Aorta (tissue), 5 donors: ENCODE results near the gene ERBB4. TPM values are rescaled to one million over a fixed set of nuclear protein-coding genes. Genes with fewer than 3 reads are reported as not detected.

Experiments
- ATAC-seq: fragments of 200-7000 bp; cut with Tn5 transposase; one replicate; pipeline ENCODE4 v1.9.1; 2022; ENCODE audit warnings: moderate library complexity; ENCODE audit not compliant: low FRiP score
- DNase-seq, 2 donors: peaks; one replicate each; pipeline ENCODE4 v3.0.0-alpha.2; 2020
- H3K27ac ChIP-seq, 2 donors: one replicate each; pipeline ENCODE4 v1.5.1; 2013; ENCODE audit warnings: low read length in 2 of 2, mild to moderate bottlenecking in 2 of 2, moderate library complexity in 2 of 2, control low read depth in 1 of 2, inconsistent platforms in 1 of 2, low read depth in 1 of 2
- H3K27me3 ChIP-seq, 2 donors: one replicate each; pipeline ENCODE4 v1.6.1; 2013; ENCODE audit warnings: control low read depth in 1 of 2, low read length in 1 of 2, mild to moderate bottlenecking in 1 of 2, moderate library complexity in 1 of 2; ENCODE audit not compliant: insufficient read depth in 2 of 2, control insufficient read depth in 1 of 2
- H3K36me3 ChIP-seq, 2 donors: one replicate each; pipeline ENCODE4 v1.6.1; 2013; ENCODE audit warnings: control low read depth in 1 of 2, low read length in 1 of 2, mild to moderate bottlenecking in 1 of 2; ENCODE audit not compliant: insufficient read depth in 2 of 2, control insufficient read depth in 1 of 2
- H3K4me1 ChIP-seq, 2 donors: one replicate each; pipeline ENCODE4 v1.6.1; 2013; ENCODE audit warnings: low read length in 2 of 2, control low read depth in 1 of 2, mild to moderate bottlenecking in 1 of 2, moderate library complexity in 1 of 2; ENCODE audit not compliant: insufficient read depth in 2 of 2, control insufficient read depth in 1 of 2
- H3K4me3 ChIP-seq, 2 donors: one replicate each; pipeline ENCODE4 v1.5.1; 2013; ENCODE audit warnings: low read length in 2 of 2, control low read depth in 1 of 2, mild to moderate bottlenecking in 1 of 2
- H3K9me3 ChIP-seq: one replicate; pipeline ENCODE4 v1.6.1; 2013; ENCODE audit warnings: mild to moderate bottlenecking, low read length; ENCODE audit not compliant: control insufficient read depth
- WGBS, 2 donors: extraction: QIAGEN DNeasy Blood & Tissue Kit; methylation state at CpG; one replicate each; pipeline ENCODE4 v1.1.7; 2013; 5-methylcytosine and 5-hydroxymethylcytosine counted together
- intact Hi-C, 2 donors: fragments of 100-400 bp; cut with DNase I; formaldehyde crosslinking; loops; one replicate each; pipeline versions ENCODE4 v1.14.2 to v1.15.0; 2022
- microRNA-seq, 2 donors: library from miRNA; unstranded; fragments of <30 nt; microRNA quantifications; one replicate each; pipeline ENCODE4 v1.2.0, GENCODE V29; 2020
- polyA plus RNA-seq, 2 donors: library from polyadenylated mRNA; stranded (reverse); fragments of 200-250 nt; gene quantifications; one replicate each; pipeline ENCODE4 v1.2.3, GENCODE V29; 2013
- total RNA-seq, 2 donors: library from RNA; stranded (reverse); fragmentation: NEBNext Ultra II Directional; extraction: Animal tissue kit (Norgen Biotek cat#: 25700); gene quantifications; one replicate each; pipeline ENCODE4 v1.2.1, GENCODE V29; 2021
- donor health status: healthy with polysubstance abuse.
- donor health status: Bipolar disorder and iron deficiency.
- donor health status: DM: no; HTN: no; CAD: no.
- donor health status: DM: no; HTN: no; CAD: no.
- donor health status: DM: yes; HTN: yes; CAD: no.

Gene ERBB4
- total and polyA plus RNA-seq, 4 donors: 1.3 to 42.0 (median 15.0) TPM

GRCh38 chr2:211344289-211344688, 1194.3 kb downstream of the ERBB4 start:
- ATAC-seq (no peak), DNase-seq (no peak)
- Histone ChIP-seq H3K4me1 (no peaks in the 10 kb centered on the region), H3K27me3 (no peaks in the 10 kb centered on the region), H3K9me3 (no peaks in the 10 kb centered on the region), H3K36me3 (no peaks in the 10 kb centered on the region), H3K27ac (no peak overlapping the region), H3K4me3 (no peak overlapping the region)
- intact Hi-C loops: no loop called here

DNA sequence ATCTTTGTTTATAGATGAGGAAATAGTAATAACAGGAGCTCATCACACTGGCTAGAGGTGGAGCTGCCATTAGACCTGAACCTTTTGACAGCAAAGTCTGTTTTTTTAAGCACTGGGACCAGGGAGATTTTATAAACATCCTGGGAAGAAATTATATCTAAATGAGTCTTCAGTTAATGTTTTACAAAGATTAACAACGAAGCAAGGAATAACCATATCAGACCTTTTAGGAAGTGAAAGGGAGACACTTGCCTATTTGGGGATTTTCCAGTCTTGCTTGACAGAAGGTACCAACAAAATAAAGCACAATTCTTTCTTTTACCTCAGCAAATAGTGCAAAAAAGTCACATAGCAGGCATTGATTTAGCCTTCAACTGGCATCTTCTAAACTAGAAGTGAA, 1205.2 kb downstream of the ERBB4 start:
- no peak for DNase-seq
- 4 to 10% methylated on average over 1 of the region's 1 CpG for whole genome bisulfite sequencing, 2 donors
- no peaks in the 10 kb centered on the region for H3K27me3 ChIP-seq
- no peak for ATAC-seq
- H3K9me3 ChIP-seq: no peaks in the 10 kb centered on the region
- intact Hi-C loops: no loop called here
- H3K27ac ChIP-seq: no peak overlapping the region
- H3K4me1 ChIP-seq: no peaks in the 10 kb centered on the region
- H3K4me3 ChIP-seq: no peak overlapping the region
- no peaks in the 10 kb centered on the region for H3K36me3 ChIP-seq

DNA sequence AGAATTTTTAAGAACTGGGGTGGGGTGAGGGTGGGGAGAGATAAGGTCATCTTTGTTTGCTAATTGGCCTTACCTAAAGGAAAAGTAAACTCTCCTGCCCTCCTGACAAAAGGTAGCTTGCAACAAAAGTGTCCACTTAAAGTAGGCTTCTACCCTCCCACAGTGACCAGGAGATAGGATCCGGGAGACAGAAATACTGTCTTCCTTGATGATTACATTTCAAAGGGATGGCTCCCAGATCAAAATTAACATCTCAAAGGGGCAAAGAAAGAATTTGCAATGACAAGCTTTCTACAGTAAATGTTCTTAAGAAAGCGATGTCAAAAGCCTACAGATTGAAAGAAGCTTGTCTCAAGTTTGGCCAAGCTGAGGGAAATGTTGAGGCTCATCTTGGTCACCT, 1206.9 kb downstream of the ERBB4 start:
- WGBS, 2 donors: 48 to 57% methylated on average over 2 of the region's 2 CpGs
- no peak for ATAC-seq
- intact Hi-C loops: no loop called here

DNA sequence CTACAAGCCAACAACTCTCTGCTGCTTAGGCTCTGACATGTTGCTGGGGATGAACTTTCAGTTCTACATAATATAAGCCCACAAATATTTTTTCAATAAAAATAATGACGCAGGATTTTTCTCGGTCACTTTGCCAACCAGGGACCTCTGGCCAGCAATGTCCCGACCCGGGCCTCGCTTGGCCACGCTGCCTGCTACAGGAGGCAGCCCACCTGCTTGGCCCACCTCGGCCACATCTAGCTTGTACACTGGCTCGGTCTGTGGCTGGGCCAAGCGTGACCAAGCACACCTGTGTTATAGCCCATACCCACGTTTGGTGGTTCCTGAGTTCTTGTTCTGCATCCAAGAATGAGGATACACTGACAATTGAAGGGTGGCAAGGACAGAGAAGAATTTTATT, 1208.7 kb downstream of the ERBB4 start:
- WGBS, 2 donors: 93 to 96% methylated on average over 10 of the region's 10 CpGs
- H3K27ac ChIP-seq: no peak overlapping the region
- H3K4me1 ChIP-seq: no peaks in the 10 kb centered on the region
- H3K27me3 ChIP-seq: no peaks in the 10 kb centered on the region
- no peak for ATAC-seq
- intact Hi-C loops: no loop called here
- H3K36me3 ChIP-seq: no peaks in the 10 kb centered on the region
- H3K9me3 ChIP-seq: no peaks in the 10 kb centered on the region
- no peak for DNase-seq
- H3K4me3 ChIP-seq: no peak overlapping the region

More for the DNA sequence above, 1206.9 kb downstream of the ERBB4 start:
- no peaks in the 10 kb centered on the region for H3K36me3 ChIP-seq
- H3K4me1 ChIP-seq: no peaks in the 10 kb centered on the region
- no peaks in the 10 kb centered on the region for H3K9me3 ChIP-seq
- H3K4me3 ChIP-seq: no peak overlapping the region
- no peaks in the 10 kb centered on the region for H3K27me3 ChIP-seq
- DNase-seq: no peak
- H3K27ac ChIP-seq: no peak overlapping the region

DNA sequence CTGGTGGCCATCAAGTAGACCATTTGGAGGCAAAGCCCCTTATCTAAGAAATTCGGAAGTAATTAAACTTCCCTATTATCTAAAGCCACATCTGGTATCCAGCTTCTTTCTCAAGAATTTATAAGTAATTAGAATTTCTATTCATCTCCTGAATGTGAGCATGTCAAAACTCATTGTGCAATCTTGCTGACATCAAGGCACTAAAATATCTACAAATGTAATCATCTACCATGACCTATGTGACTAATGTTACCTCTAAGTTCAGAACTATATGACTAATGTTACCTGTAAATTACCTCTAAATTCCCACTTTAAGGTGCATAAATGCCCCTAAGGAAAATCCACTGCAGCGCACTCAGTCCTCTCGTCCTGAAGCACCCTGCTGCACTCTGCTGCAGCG, 1209.2 kb downstream of the ERBB4 start:
- DNase-seq (no peak), ATAC-seq (no peak)
- H3K9me3 ChIP-seq: no peaks in the 10 kb centered on the region
- H3K27ac ChIP-seq: no peak overlapping the region
- H3K27me3 ChIP-seq: no peaks in the 10 kb centered on the region
- H3K4me3 ChIP-seq: no peak overlapping the region
- no peaks in the 10 kb centered on the region for H3K4me1 ChIP-seq
- no peaks in the 10 kb centered on the region for H3K36me3 ChIP-seq
- intact Hi-C loops: no loop called here
- 88 to 93% methylated on average over 4 of the region's 4 CpGs for WGBS, 2 donors

GRCh38 chr2:211328126-211328525, 1210.5 kb downstream of the ERBB4 start:
- Histone ChIP-seq H3K4me3 (no peak overlapping the region), H3K27me3 (no peaks in the 10 kb centered on the region), H3K4me1 (no peaks in the 10 kb centered on the region), H3K9me3 (no peaks in the 10 kb centered on the region), H3K27ac (no peak overlapping the region), H3K36me3 (no peaks in the 10 kb centered on the region)
- DNase-seq (no peak), ATAC-seq (no peak)
- intact Hi-C loops: no loop called here
- WGBS, 2 donors: 90 to 95% methylated on average over 2 of the region's 2 CpGs

Small RNA genes lying within 50 kb of the gene (microRNA-seq; reads per million reads assigned to microRNA genes)
- 0 reads per million in 2 donors for gene MIR548F2
